Heart right ventricle (tissue), 16 donors: Measurements from ENCODE around the gene NCKAP1. TPM values are rescaled to one million over a fixed set of nuclear protein-coding genes. Genes with fewer than 3 reads are reported as not detected.

Source experiments
- ATAC-seq, 8 donors: fragments of 200-7000 bp; cut with Tn5 transposase; one replicate each; pipeline ENCODE4 v1.9.1; 2020; ENCODE audit warnings: mild to moderate bottlenecking in 8 of 8, moderate library complexity in 8 of 8, moderate number of reproducible peaks in 1 of 8
- DNase-seq, 2 donors: peaks; one replicate each; pipeline ENCODE4 v3.0.0-alpha.2; 2020
- H3K27ac ChIP-seq, 10 donors: fragments of 200-600 bp; sonication (generic) in 2 of 10; one replicate each; pipeline versions ENCODE4 v1.5.0 to v1.8.0; 2020 to 2022; ENCODE audit warnings: mild to moderate bottlenecking in 3 of 10
- H3K27me3 ChIP-seq, 7 donors: fragments of 200-600 bp; one replicate each; pipeline ENCODE4 v1.8.0; 2021 to 2022; ENCODE audit warnings: mild to moderate bottlenecking in 2 of 7
- H3K36me3 ChIP-seq, 9 donors: fragments of 200-600 bp; sonication (generic) in 1 of 9; one replicate each; pipeline versions ENCODE4 v1.5.0 to v1.8.0; 2020 to 2022; ENCODE audit warnings: mild to moderate bottlenecking in 2 of 9
- H3K4me1 ChIP-seq, 9 donors: fragments of 200-600 bp; sonication (generic) in 1 of 9; one replicate each; pipeline versions ENCODE4 v1.5.0 to v1.8.0; 2020 to 2022; ENCODE audit warnings: mild to moderate bottlenecking in 4 of 9
- H3K4me3 ChIP-seq, 10 donors: fragments of 200-600 bp; sonication (generic) in 2 of 10; one replicate each; pipeline versions ENCODE4 v1.5.0 to v1.8.0; 2020 to 2022; ENCODE audit warnings: mild to moderate bottlenecking in 7 of 10, moderate library complexity in 2 of 10
- H3K9me3 ChIP-seq, 11 donors: fragments of 200-600 bp in 10 of 11; sonication (generic) in 2 of 11; one replicate each; pipeline versions ENCODE4 v1.5.0 to v1.8.0; 2013 to 2022; ENCODE audit warnings: mild to moderate bottlenecking in 2 of 11, control low read depth in 1 of 11, moderate library complexity in 1 of 11
- CTCF ChIP-seq, 9 donors: fragments of 200-600 bp; sonication (generic) in 2 of 9; IDR thresholded peaks; one replicate each; pipeline versions ENCODE4 v1.5.0 to v1.8.0; 2021 to 2022; ENCODE audit warnings: antibody characterized with exemption in 9 of 9, mild to moderate bottlenecking in 5 of 9, moderate library complexity in 1 of 9
- WGBS, 2 donors: extraction: QIAGEN DNeasy Blood & Tissue Kit; methylation state at CpG; one replicate each; pipeline ENCODE4 v1.1.7; 2013; ENCODE audit warnings: inconsistent platforms in 1 of 2; 5-methylcytosine and 5-hydroxymethylcytosine counted together
- intact Hi-C, 10 donors: fragments of 100-400 bp; cut with DNase I; formaldehyde crosslinking; loops; one replicate each; pipeline versions ENCODE4 v1.11.1 to v1.14.2; 2022
- polyA plus RNA-seq, 2 donors: library from polyadenylated mRNA; stranded (reverse); fragments of 200-250 nt; gene quantifications; one replicate each; pipeline ENCODE4 v1.2.3, GENCODE V29; 2013
- total RNA-seq, 10 donors: library from RNA; stranded (reverse); fragmentation: NEBNext Ultra II Directional in 3 of 10; extraction: Animal tissue kit (Norgen Biotek cat#: 25700) in 3 of 10; gene quantifications; one replicate each; pipeline versions ENCODE4 v1.2.1 to v1.2.4, GENCODE V29; 2021 to 2023
- donor health status: Arrhythmogenic right ventricular cardiomyopathy.
- donor health status: ischemic (EF 13 %, LVEDD 7.1; RV severe dilation, severe dysfunction).
- donor health status: healthy with polysubstance abuse.
- donor health status: DM: no; HTN: yes; CAD: no.
- donor health status: DM: no; HTN: no; CAD: no.
- donor health status: ischemic (EF 25% LVEDD 6.9; RV normal size, moderate dysfunction).
- donor health status: ischemic (EF 25% LVEDD 5.7; RV mildly dilated, moderate dysfunction).
- donor health status: healthy.
- donor health status: DM: yes; HTN: yes; CAD: no.
- donor health status: Ischemic cardiomyopathy.
- donor health status: ischemic (EF 35%, LVEDD 5.7; RV mildly dilated, moderate dysfunction).
- donor health status: nonischemic (EF 11% LVEDD 7.7; RV severe dilation, severe dysfunction).
- donor health status: DM: yes; HTN: yes; CAD: no.
- donor health status: PGD.
- donor health status: ischemic (EF 29% LVEDD 5.4; RV normal size, mild dysfunction).
- donor health status: nonischemic (EF 23%, LVEDD 6.1; RV moderate dilation, normal function).

The NCKAP1 gene
- total and polyA plus RNA-seq, 12 donors, result 35.3 to 153 (median 124) TPM

- ATAC-seq, result no peak
- intact Hi-C loops, result no loop called here
- Histone ChIP-seq H3K4me3 (no peak overlapping the region), H3K27ac (no peak overlapping the region), H3K27me3 (no peaks in the 10 kb centered on the region), H3K36me3 (peaks cover 0 to 100% (median 34%) of the 10 kb centered on the region in 9 donors), H3K4me1 (no peaks in the 10 kb centered on the region), H3K9me3 (no peaks in the 10 kb centered on the region)
- TF ChIP-seq CTCF (IDR thresholded peaks at IDR 0.05), result no peak
- WGBS, 2 donors, result 95 to 98% methylated on average over 3 of the region's 3 CpGs
- no peak for DNase-seq
Observed at GRCh38 chr2:182933629-182934028, 104.6 kb downstream of the NCKAP1 start.

GRCh38 chr2:182929972-182930371 lies 108.3 kb downstream of the NCKAP1 start:
- no peak overlapping the region for H3K4me3 ChIP-seq
- H3K36me3 ChIP-seq, result peaks cover 0 to 100% (median 64%) of the 10 kb centered on the region in 9 donors
- no peaks in the 10 kb centered on the region for H3K4me1 ChIP-seq
- intact Hi-C loops, result loop anchor here in 2 of 10 donors (2.0 to 10.0 kb wide), 2 partner anchors 45 to 65 kb away; no protein-coding TSS in a partner anchor
- no peak overlapping the region for H3K27ac ChIP-seq
- DNase-seq (no peak), ATAC-seq (no peak)
- H3K27me3 ChIP-seq, result no peaks in the 10 kb centered on the region
- no peaks in the 10 kb centered on the region for H3K9me3 ChIP-seq
- no peak for TF ChIP-seq CTCF (IDR thresholded peaks at IDR 0.05)

- no peaks in the 10 kb centered on the region for H3K27me3 ChIP-seq
- no peaks in the 10 kb centered on the region for H3K4me1 ChIP-seq
- TF ChIP-seq CTCF (IDR thresholded peaks at IDR 0.05), result no peak
- no peak overlapping the region for H3K27ac ChIP-seq
- intact Hi-C loops, result loop anchor here in 1 of 10 donors (10.0 kb wide), 1 partner anchor 50 kb away; no protein-coding TSS in a partner anchor
- H3K36me3 ChIP-seq, result peaks cover 0 to 98% (median 39%) of the 10 kb centered on the region in 9 donors
- no peaks in the 10 kb centered on the region for H3K9me3 ChIP-seq
- ATAC-seq (no peak), DNase-seq (no peak)
- H3K4me3 ChIP-seq, result no peak overlapping the region
Observed at GRCh38 chr2:182924306-182924705, 114.0 kb downstream of the NCKAP1 start.

GRCh38 chr2:182921234-182921633 lies 117.0 kb downstream of the NCKAP1 start:
- Histone ChIP-seq H3K4me3 (no peak overlapping the region), H3K27ac (no peak overlapping the region), H3K27me3 (no peaks in the 10 kb centered on the region), H3K9me3 (no peaks in the 10 kb centered on the region), H3K4me1 (no peaks in the 10 kb centered on the region), H3K36me3 (peaks cover 0 to 98% (median 18%) of the 10 kb centered on the region in 9 donors)
- DNase-seq (no peak), ATAC-seq (peak in 1 of 8 donors; percentile 22)
- intact Hi-C loops, result loop anchor here in 1 of 10 donors (10.0 kb wide), 1 partner anchor 54 kb away; no protein-coding TSS in a partner anchor
- no peak for TF ChIP-seq CTCF (IDR thresholded peaks at IDR 0.05)
